Activated CD4-positive, CD25-positive, alpha-beta regulatory T cell (primary cell): ENCODE results near the gene PSMD5.
"Not testable (repeated sequence)": the region's sequence is repeated elsewhere in the genome, so short reads cannot be mapped to it uniquely, and the experiment has no call there.

ENCODE experiments used
- DNase-seq, 4 experiments: peaks; one replicate each; lab custom pipeline; 2025; lab: John Stamatoyannopoulos, UW

The PSMD5 gene

GRCh38 chr9:120807607-120808379 is 34.9 kb downstream of the PSMD5 start:
- DNase-seq: no peak

- not testable (repeated sequence) for DNase-seq
These were observed 37.8 kb downstream of the PSMD5 start for GRCh38 chr9:120804784-120805363.

GRCh38 chr9:120801441-120801840 is 41.3 kb downstream of the PSMD5 start:
- DNase-seq: no peak

GRCh38 chr9:120792898-120793765 is 49.6 kb downstream of the PSMD5 start, which contains the start of gene FBXW2:
Gene FBXW2, minus strand, starts transcription at chr9:120793416. Its CDS starts 5,158 bp downstream, at chr9:120788258.
- DNase-seq: peak; percentile 66 to 79 (median 72)

- DNase-seq: no peak
These were observed 51.6 kb downstream of the PSMD5 start for GRCh38 chr9:120791161-120791560.

- DNase-seq: no peak
These were observed 54.8 kb downstream of the PSMD5 start for GRCh38 chr9:120787933-120788332.

- DNase-seq: no peak
These were observed 59.1 kb downstream of the PSMD5 start for GRCh38 chr9:120783602-120784047.

GRCh38 chr9:120781236-120781635 is 61.5 kb downstream of the PSMD5 start:
- no peak for DNase-seq

- DNase-seq: no peak
These were observed 62.4 kb downstream of the PSMD5 start for GRCh38 chr9:120780367-120780766.

GRCh38 chr9:120779227-120779626 is 63.5 kb downstream of the PSMD5 start:
- no peak for DNase-seq

- no peak for DNase-seq
These were observed 64.0 kb downstream of the PSMD5 start for GRCh38 chr9:120778758-120779157.

GRCh38 chr9:120777229-120777628 is 65.5 kb downstream of the PSMD5 start:
- no peak for DNase-seq

GRCh38 chr9:120776788-120777187 is 65.9 kb downstream of the PSMD5 start:
- DNase-seq: no peak

- DNase-seq: no peak
These were observed 66.9 kb downstream of the PSMD5 start for GRCh38 chr9:120775859-120776258.

GRCh38 chr9:120774719-120775118 is 68.0 kb downstream of the PSMD5 start:
- no peak for DNase-seq

- no peak for DNase-seq
These were observed 69.5 kb downstream of the PSMD5 start for GRCh38 chr9:120773256-120773655.

GRCh38 chr9:120770931-120771330 is 71.8 kb downstream of the PSMD5 start:
- no peak for DNase-seq

- DNase-seq: no peak
These were observed 73.8 kb downstream of the PSMD5 start for GRCh38 chr9:120768886-120769285.

GRCh38 chr9:120768247-120768646 is 74.5 kb downstream of the PSMD5 start:
- no peak for DNase-seq

- DNase-seq: no peak
These were observed 75.3 kb downstream of the PSMD5 start for GRCh38 chr9:120767451-120767850.
